GM21526 (cell line): ENCODE data around the gene RSU1.

ENCODE experiments used
- ATAC-seq: cut with Tn5 transposase; IDR thresholded peaks from one replicate; pipeline ENCODE4 v1.9.1; 2021; ENCODE audit warnings: moderate library complexity; ENCODE audit not compliant: unreplicated experiment, low FRiP score

RSU1 gene

GRCh38 chr10:16547973-16548372, 269.3 kb downstream of the RSU1 start:
- ATAC-seq, result no peak

GRCh38 chr10:16545116-16545736, 272.0 kb downstream of the RSU1 start:
- ATAC-seq, result peak; percentile 76

- no peak for ATAC-seq
Measured at GRCh38 chr10:16544591-16544990, 272.6 kb downstream of the RSU1 start.

GRCh38 chr10:16544099-16544498, 273.1 kb downstream of the RSU1 start:
- no peak for ATAC-seq
